B cell (primary cell): Measurements from ENCODE around the gene FBXO8.

ENCODE experiments used
- EZH2 ChIP-seq: IDR thresholded peaks from 2 replicates; pipeline ENCODE4 v1.6.1; 2012; ENCODE audit warnings: borderline replicate concordance, low read depth, mild to moderate bottlenecking, moderate library complexity, low read length; ENCODE audit not compliant: insufficient read depth, poor library complexity, severe bottlenecking
- TF ChIP-seq, protein P1 (sequence below): fragments of 200-600 bp; IDR thresholded peaks from one replicate; pipeline ENCODE4 v1.8.0; 2022; ENCODE audit warnings: antibody characterized with exemption, mild to moderate bottlenecking

DNA sequence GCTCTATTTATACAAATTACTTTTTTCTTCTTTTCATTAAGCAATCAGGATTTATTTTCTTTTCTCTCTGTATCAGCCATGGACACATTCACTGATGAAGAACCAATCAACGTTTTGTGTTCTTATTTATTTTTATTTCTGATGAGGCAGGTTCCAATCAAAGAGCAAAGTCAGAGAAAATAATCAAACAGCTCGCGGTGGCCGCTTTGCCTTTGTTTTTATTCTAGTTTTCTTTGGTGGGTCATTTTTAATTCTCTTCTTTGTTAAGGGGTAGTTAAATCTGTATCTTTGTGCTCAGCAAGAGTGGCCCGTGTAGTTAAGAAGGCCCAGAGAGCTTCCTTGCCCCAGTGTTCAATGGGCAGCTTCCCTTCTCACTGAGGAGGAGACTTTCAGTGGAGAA lies 71.4 kb downstream of the FBXO8 start:
- TF ChIP-seq EZH2 = no peak
- TF ChIP-seq, protein P1, sequence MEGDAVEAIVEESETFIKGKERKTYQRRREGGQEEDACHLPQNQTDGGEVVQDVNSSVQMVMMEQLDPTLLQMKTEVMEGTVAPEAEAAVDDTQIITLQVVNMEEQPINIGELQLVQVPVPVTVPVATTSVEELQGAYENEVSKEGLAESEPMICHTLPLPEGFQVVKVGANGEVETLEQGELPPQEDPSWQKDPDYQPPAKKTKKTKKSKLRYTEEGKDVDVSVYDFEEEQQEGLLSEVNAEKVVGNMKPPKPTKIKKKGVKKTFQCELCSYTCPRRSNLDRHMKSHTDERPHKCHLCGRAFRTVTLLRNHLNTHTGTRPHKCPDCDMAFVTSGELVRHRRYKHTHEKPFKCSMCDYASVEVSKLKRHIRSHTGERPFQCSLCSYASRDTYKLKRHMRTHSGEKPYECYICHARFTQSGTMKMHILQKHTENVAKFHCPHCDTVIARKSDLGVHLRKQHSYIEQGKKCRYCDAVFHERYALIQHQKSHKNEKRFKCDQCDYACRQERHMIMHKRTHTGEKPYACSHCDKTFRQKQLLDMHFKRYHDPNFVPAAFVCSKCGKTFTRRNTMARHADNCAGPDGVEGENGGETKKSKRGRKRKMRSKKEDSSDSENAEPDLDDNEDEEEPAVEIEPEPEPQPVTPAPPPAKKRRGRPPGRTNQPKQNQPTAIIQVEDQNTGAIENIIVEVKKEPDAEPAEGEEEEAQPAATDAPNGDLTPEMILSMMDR = no peak
